Rectal smooth muscle tissue (tissue), 1 donor: ENCODE measurements around the gene NFAM1.

Experiments
- H3K27ac ChIP-seq: one replicate; pipeline ENCODE4 v1.7.0; 2013; ENCODE audit warnings: low read depth, low read length, inconsistent platforms
- H3K27me3 ChIP-seq: one replicate; pipeline ENCODE4 v1.7.0; 2013; ENCODE audit warnings: low read length; ENCODE audit not compliant: control insufficient read depth, insufficient read depth
- H3K36me3 ChIP-seq: one replicate; pipeline ENCODE4 v1.7.0; 2013; ENCODE audit warnings: low read length; ENCODE audit not compliant: control insufficient read depth, insufficient read depth
- H3K4me1 ChIP-seq: one replicate; pipeline ENCODE4 v1.7.0; 2013; ENCODE audit warnings: low read length; ENCODE audit not compliant: control insufficient read depth, insufficient read depth
- H3K4me3 ChIP-seq: one replicate; pipeline ENCODE4 v1.7.0; 2013; ENCODE audit warnings: low read length
- H3K9ac ChIP-seq: one replicate; pipeline ENCODE4 v1.7.0; 2013; ENCODE audit warnings: low read length

The NFAM1 gene

DNA sequence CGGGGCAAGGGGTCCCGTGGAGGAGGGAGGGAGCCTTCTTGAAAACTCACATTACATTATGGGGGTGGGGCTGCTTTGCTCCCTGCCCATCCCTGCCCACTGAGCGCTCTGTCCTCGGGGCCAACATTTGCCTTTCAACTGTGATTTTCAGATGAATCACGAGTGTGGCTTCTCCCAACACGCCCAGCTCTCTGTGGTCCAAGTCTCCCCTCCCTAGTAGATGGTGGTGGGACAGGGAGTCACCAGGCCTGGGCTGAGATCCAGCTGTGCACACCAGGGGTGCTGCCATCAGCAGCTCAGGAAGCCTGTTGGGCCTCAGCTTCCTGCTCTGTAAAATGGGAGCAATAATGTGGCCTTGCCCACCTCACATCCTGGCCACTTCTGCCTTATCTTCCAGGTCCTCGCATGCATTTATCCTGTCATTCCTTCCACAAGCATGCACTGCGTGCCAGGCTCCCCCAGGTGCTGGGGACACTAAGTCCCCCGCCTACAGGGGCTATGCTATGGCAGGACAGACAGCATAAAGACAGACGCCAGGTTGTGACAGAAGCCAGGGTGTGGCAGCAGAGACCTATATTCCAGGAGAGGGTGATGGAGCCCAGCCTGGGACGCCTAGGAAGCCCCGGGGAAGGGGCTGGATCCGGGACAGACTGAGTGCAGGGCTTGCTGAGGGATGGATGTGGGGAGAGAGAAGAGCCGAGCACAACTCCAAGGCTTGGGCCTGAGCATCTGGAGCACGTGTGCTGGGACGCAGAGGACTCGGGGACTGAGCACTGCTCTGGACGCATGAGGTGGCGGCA is 30.5 kb downstream of the NFAM1 start:
- no peak overlapping the region for H3K4me3 ChIP-seq
- H3K36me3 ChIP-seq = no peaks in the 10 kb centered on the region
- H3K4me1 ChIP-seq = no peaks in the 10 kb centered on the region
- no peak overlapping the region for H3K27ac ChIP-seq
- no peak overlapping the region for H3K9ac ChIP-seq
- H3K27me3 ChIP-seq = no peaks in the 10 kb centered on the region

- Histone ChIP-seq H3K9ac (no peak overlapping the region), H3K4me1 (no peaks in the 10 kb centered on the region), H3K4me3 (no peak overlapping the region), H3K27me3 (no peaks in the 10 kb centered on the region), H3K27ac (no peak overlapping the region), H3K36me3 (no peaks in the 10 kb centered on the region)
Observed at GRCh38 chr22:42400811-42401534, 31.2 kb downstream of the NFAM1 start.

DNA sequence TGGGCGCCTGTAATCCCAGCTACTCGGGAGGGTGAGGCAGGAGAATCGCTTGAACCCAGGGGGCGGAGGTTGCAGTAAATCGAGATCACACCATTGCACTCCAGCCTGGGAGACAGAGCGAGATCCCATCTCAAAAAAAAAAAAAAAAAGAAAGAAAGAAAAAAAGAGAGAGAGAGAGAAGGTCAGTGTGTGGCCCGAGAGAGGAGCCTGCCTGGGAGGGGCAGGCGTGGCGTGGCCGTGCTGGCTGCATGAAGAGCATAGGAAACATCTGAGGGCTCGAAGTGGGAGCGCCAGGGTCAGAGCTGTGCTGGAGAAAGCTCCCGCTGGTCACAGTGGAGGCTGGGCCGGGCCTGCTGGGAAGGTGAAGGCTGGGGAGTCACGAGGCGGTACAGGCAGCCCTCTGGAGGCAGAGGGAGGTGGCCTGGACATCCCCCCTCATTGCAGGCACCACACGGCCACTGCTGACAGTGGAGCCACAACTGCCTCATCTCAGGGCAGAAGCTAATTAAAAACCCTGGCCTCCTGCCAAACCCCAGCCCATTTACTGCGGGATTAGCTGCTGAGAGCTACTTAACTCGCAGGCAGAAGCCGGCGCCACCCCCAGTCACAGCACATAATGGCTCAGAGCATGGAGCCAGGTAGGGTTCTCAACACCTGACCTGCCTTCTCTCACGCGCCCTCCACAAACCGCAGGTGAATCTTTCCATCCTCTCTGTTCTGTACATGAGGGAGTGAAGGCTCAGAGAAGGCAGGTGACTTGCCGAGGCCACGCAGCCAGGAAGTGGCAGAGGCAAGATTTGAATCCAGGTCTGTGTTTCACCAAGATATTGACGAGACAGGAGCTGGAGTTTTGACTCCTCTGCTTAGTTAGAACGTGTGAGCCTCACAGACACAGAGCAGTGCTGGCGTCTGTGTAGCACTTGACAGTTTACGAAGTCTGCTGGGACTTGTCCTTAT is 32.6 kb downstream of the NFAM1 start:
- no peak overlapping the region for H3K9ac ChIP-seq
- no peak overlapping the region for H3K4me3 ChIP-seq
- H3K36me3 ChIP-seq = no peaks in the 10 kb centered on the region
- no peak overlapping the region for H3K27ac ChIP-seq
- H3K27me3 ChIP-seq = no peaks in the 10 kb centered on the region
- no peaks in the 10 kb centered on the region for H3K4me1 ChIP-seq

DNA sequence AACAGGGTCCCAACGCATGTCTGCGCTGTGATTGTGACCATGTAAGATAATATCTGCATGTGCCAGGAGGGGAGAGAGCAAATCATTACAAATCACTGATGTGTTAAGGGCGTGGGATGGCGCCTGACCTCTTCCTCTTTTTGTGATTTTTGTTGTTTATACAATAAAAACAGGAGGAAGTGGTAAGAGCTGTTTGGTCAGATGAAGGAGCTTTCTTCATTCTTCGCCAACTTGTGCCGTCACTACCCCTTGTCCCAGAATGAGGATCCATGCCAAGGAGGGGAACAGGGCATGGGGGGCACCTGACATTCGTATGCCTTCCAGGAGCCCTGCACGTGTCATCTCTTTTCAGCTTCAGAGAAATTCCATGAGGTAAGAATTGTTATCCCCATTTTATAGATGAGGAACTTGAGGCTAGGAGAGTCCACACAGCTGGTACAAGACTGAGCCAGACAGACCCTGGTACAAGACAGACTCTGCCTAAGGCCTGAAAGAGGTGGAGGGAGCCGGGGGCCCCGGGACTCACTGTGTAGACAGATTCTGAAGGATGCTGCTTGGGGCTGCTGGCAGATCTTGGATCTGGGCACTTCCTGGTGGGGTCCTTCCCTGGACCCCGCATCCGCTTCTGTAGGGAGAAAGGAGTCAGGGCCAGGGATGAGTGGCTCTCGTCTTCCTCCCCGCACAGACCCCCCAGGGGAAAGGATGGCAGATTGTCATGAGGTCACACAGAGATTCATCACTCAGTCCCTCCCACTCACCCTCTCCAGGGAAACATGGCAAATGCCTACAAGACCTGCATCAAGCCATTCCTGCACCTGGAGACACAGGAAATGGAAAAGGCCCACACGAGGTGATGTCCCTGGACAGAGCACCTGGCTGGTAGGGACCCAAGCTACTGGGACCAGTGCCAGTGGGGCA is 34.6 kb downstream of the NFAM1 start:
- Histone ChIP-seq H3K4me1 (no peaks in the 10 kb centered on the region), H3K36me3 (no peaks in the 10 kb centered on the region), H3K27me3 (no peaks in the 10 kb centered on the region), H3K4me3 (peak overlapping the region; percentile 27), H3K9ac (no peak overlapping the region), H3K27ac (peak overlapping the region; percentile 40)

GRCh38 chr22:42396621-42397331 is 35.4 kb downstream of the NFAM1 start:
- Histone ChIP-seq H3K27me3 (no peaks in the 10 kb centered on the region), H3K9ac (no peak overlapping the region), H3K27ac (peak overlapping the region; percentile 40), H3K36me3 (no peaks in the 10 kb centered on the region), H3K4me1 (no peaks in the 10 kb centered on the region), H3K4me3 (peak overlapping the region; percentile 27)

DNA sequence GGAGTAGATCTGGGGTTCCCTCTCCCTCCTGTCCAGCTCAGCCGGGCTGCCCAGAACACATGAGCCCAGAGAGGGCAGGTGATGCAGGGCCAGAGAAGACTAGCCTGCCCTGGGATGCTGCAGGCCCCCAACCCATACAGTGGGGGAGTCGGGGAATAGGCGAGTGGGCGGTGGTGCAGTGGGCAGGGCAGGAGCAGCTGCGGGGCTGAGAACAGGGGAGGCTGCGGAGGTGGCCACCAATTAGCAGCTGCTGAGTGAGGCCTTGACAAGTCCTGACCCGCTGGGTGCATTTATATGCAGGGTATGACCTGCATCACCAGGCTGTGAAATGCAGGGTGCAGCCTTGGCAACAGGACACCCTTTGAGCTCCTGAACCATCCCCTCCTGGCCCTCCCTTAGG is 43.1 kb downstream of the NFAM1 start:
- Histone ChIP-seq H3K27ac (no peak overlapping the region), H3K36me3 (no peaks in the 10 kb centered on the region), H3K4me1 (no peaks in the 10 kb centered on the region), H3K4me3 (no peak overlapping the region), H3K27me3 (no peaks in the 10 kb centered on the region), H3K9ac (no peak overlapping the region)

DNA sequence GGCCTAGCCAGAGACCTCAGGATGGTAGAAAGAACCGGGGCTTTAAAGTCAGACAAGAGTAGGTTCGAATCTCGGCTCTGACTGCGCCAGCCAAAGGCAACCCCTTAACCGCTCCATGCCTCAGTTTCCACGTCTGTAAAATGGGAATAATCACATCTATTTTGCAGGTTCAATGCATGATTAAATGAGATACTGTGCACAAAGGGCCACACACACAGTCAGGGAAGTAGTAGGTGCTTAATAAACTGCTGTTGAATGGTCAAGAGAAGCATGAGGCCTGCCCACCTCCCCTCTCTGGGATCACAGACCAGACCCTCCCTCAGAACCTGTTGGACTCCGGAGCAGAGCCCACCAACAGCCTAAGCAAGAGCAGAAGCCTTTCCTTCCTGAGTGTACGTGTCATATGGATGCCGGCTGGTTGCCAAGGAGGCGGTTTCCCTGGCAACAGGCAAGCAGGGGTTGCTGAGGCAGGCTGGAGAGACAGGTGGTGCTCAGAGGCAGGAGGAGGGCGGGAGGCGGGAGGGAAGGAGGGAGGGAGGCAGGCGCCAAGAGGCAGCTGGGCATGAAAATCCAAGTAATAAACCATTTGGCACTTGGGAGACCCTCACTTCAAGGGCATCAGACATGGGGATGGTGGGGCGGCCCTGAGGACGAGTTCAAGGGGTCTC is 43.9 kb downstream of the NFAM1 start:
- Histone ChIP-seq H3K27me3 (no peaks in the 10 kb centered on the region), H3K4me1 (no peaks in the 10 kb centered on the region), H3K4me3 (no peak overlapping the region), H3K27ac (no peak overlapping the region), H3K9ac (no peak overlapping the region), H3K36me3 (no peaks in the 10 kb centered on the region)

DNA sequence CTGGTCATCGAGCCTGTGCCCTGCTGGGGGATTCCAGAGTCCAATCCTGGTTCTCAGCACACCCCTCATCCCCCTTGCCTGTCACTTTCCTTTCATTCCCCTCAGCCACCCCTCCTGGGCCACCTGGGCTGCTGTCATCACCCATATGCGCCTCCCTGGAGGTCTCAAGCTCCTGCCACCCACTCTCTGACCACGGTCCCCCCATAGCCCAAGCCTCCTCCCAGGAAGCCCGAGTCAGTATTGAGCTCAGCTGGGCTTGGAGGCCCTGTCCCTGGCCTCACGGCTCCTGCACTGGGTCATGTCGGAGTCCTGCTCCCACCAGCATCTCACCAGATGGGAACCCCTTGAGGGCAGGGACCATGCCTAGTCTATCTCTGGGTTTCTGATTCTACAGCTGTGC is 44.6 kb downstream of the NFAM1 start:
- Histone ChIP-seq H3K27ac (no peak overlapping the region), H3K27me3 (no peaks in the 10 kb centered on the region), H3K36me3 (no peaks in the 10 kb centered on the region), H3K4me1 (no peaks in the 10 kb centered on the region), H3K4me3 (no peak overlapping the region), H3K9ac (no peak overlapping the region)

- Histone ChIP-seq H3K4me3 (no peak overlapping the region), H3K27me3 (no peaks in the 10 kb centered on the region), H3K36me3 (no peaks in the 10 kb centered on the region), H3K4me1 (no peaks in the 10 kb centered on the region), H3K9ac (no peak overlapping the region), H3K27ac (no peak overlapping the region)
Observed at GRCh38 chr22:42385696-42386095, 46.5 kb downstream of the NFAM1 start.

- Histone ChIP-seq H3K9ac (no peak overlapping the region), H3K4me3 (no peak overlapping the region), H3K27ac (no peak overlapping the region), H3K36me3 (no peaks in the 10 kb centered on the region), H3K4me1 (no peaks in the 10 kb centered on the region), H3K27me3 (no peaks in the 10 kb centered on the region)
Observed at GRCh38 chr22:42384506-42384905, 47.7 kb downstream of the NFAM1 start.
